ENCODE data around the gene HPS3. TPM values are rescaled to one million over a fixed set of nuclear protein-coding genes. Genes with fewer than 3 reads are reported as not detected.

Gene HPS3
- total and polyA plus RNA-seq, 2 of the 4 experiments (the other 2 are of a cell fraction) = 15.2 to 24.2 TPM

GRCh38 chr3:149101641-149102040 lies 27.8 kb upstream of the HPS3 start:
- Histone ChIP-seq H3K27ac (ENCODE audit: insufficient read depth, low read length) (no peak overlapping the region), H3K9me3 (ENCODE audit: control insufficient read depth, insufficient read depth, low read length) (no peaks in the 10 kb centered on the region; the same call in 1 of the 2 replicates)

More at GRCh38 chr3:149101641-149102040, 27.8 kb upstream of the HPS3 start:
- no peak overlapping the region for H2AK9ac ChIP-seq (replicated peaks; ENCODE audit: low read depth, low read length, poor library complexity)
- H3K4me2 ChIP-seq (ENCODE audit: low read depth, low read length) = no peak overlapping the region
- no peaks in the 10 kb centered on the region for H3K4me1 ChIP-seq (ENCODE audit: control insufficient read depth, insufficient read depth, low read length)
- ChIA-PET CTCF (no interaction called here), POLR2A (ENCODE audit: unreplicated experiment) (no interaction called here)
- 100% methylated on average over 1 of the region's 3 CpGs; no CpG with 5 or more reads in 1 of the 2 experiments for WGBS, 2 experiments (ENCODE audit: extremely low coverage in 2 of 2, insufficient read length in 1 of 2)
- no peak overlapping the region for H2AK5ac ChIP-seq (ENCODE audit: low read depth, low read length)
- H3K4ac ChIP-seq (ENCODE audit: low read depth, low read length) = no peak overlapping the region
- DNase-seq (no peak), ATAC-seq (ENCODE audit: low read depth) (no peak)
- no peaks in the 10 kb centered on the region for H3K27me3 ChIP-seq (ENCODE audit: control insufficient read depth, insufficient read depth, low read length)
- no peak overlapping the region for H3K18ac ChIP-seq (ENCODE audit: low read depth, low read length)
- H4K8ac ChIP-seq (ENCODE audit: low read depth in 2 of 2, low read length in 2 of 2) = no peak overlapping the region
- intact Hi-C loops (cut with micrococcal nuclease) = no loop called here
- H2BK15ac ChIP-seq (ENCODE audit: low read depth, low read length) = no peak overlapping the region
- no peaks in the 10 kb centered on the region for H3K36me3 ChIP-seq (ENCODE audit: control insufficient read depth, insufficient read depth, low read length)
- H4K91ac ChIP-seq (ENCODE audit: insufficient read depth, low read depth, low read length) = no peak overlapping the region
- H2BK5ac ChIP-seq (ENCODE audit: low read depth, low read length, poor library complexity, severe bottlenecking) = no peak overlapping the region
- no peak overlapping the region for H2AFZ ChIP-seq (replicated peaks; ENCODE audit: low read length, poor library complexity)
- no peak overlapping the region for H3K56ac ChIP-seq (ENCODE audit: extremely low read depth, insufficient read depth, low read length)
- no TSS peak for BruUV-seq (replicated peaks)
- H3K79me1 ChIP-seq (ENCODE audit: low read depth in 1 of 2, low read length in 2 of 2) = no peaks in the 10 kb centered on the region
- H2BK20ac ChIP-seq (ENCODE audit: low read depth, low read length) = no peak overlapping the region
- H3K9me1 ChIP-seq (ENCODE audit: insufficient read depth, low read length) = no peaks in the 10 kb centered on the region
- no peak overlapping the region for H3K23ac ChIP-seq (ENCODE audit: low read depth, low read length)
- no peak for TF ChIP-seq ELK1 (IDR thresholded peaks at IDR 0.05; ENCODE audit: borderline replicate concordance, low read depth, low read length)
- no peak for TF ChIP-seq SMC3 (IDR thresholded peaks at IDR 0.05; ENCODE audit: low read depth, low read length)
- TF ChIP-seq CTCF (conservative IDR thresholded peaks at IDR 0.05; ENCODE audit: low read depth, low read length) = no peak
- TF ChIP-seq, protein P1, sequence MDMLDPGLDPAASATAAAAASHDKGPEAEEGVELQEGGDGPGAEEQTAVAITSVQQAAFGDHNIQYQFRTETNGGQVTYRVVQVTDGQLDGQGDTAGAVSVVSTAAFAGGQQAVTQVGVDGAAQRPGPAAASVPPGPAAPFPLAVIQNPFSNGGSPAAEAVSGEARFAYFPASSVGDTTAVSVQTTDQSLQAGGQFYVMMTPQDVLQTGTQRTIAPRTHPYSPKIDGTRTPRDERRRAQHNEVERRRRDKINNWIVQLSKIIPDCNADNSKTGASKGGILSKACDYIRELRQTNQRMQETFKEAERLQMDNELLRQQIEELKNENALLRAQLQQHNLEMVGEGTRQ (IDR thresholded peaks at IDR 0.05; ENCODE audit: low read depth, low read length) = no peak
- TF ChIP-seq CEBPB (IDR thresholded peaks at IDR 0.05; ENCODE audit: low read depth, low read length) = no peak
- TF ChIP-seq RCOR1 (IDR thresholded peaks at IDR 0.05; ENCODE audit: insufficient replicate concordance, low read length) = no peak
- no peak for TF ChIP-seq FOS (IDR thresholded peaks at IDR 0.05; ENCODE audit: low read depth, low read length)
- TF ChIP-seq MAZ (IDR thresholded peaks at IDR 0.05; ENCODE audit: borderline replicate concordance, low read depth, low read length) = no peak
- TF ChIP-seq BHLHE40 (IDR thresholded peaks at IDR 0.05; ENCODE audit: low read depth, low read length) = no peak
- TF ChIP-seq RAD21 (IDR thresholded peaks at IDR 0.05; ENCODE audit: low read length) = no peak
- TF ChIP-seq POLR2A (IDR thresholded peaks at IDR 0.05; ENCODE audit: low read depth, low read length) = no peak
- TF ChIP-seq NFE2L2 (IDR thresholded peaks at IDR 0.05; ENCODE audit: low read depth, low read length) = no peak
- TF ChIP-seq CHD1 (IDR thresholded peaks at IDR 0.05; ENCODE audit: low read depth, low read length) = no peak
- TF ChIP-seq MAFK (IDR thresholded peaks at IDR 0.05; ENCODE audit: low read depth, low read length) = no peak
- no peak for TF ChIP-seq RFX5 (IDR thresholded peaks at IDR 0.05; ENCODE audit: low read depth, low read length)
- TF ChIP-seq MXI1 (IDR thresholded peaks at IDR 0.05; ENCODE audit: borderline replicate concordance, low read depth, low read length) = no peak
- H3K4me3 ChIP-seq (ENCODE audit: insufficient read depth, low read depth, low read length) = no peak overlapping the region
- H3K14ac ChIP-seq (replicated peaks; ENCODE audit: low read depth, low read length) = no peak overlapping the region
- in situ Hi-C loops (cut with MboI; ENCODE audit: low sequenced_read_pairs) = loop anchor here (25.0 kb wide), 1 partner anchor 611 kb away; no protein-coding TSS in a partner anchor
- no peak overlapping the region for H4K5ac ChIP-seq (ENCODE audit: low read depth, low read length)
- no peak overlapping the region for H3K9ac ChIP-seq (ENCODE audit: low read depth, low read length)
- H2BK120ac ChIP-seq (ENCODE audit: low read depth, low read length) = no peak overlapping the region
- no peaks in the 10 kb centered on the region for H4K20me1 ChIP-seq (ENCODE audit: insufficient read depth, low read length)
- dilution Hi-C loops (cut with HindIII; ENCODE audit: low sequenced_read_pairs, unreplicated experiment) = no loop called here

Measured in IMR-90 (cell line).